GM10248 (cell line): ENCODE measurements around the gene SPAG16.

ENCODE experiments used
- CTCF ChIA-PET: fragments of 300-600 bp; sonication (Branson Sonifier 250); formaldehyde crosslinking; extraction: SDS; loops from one replicate; lab custom pipeline; 2021; ENCODE audit warnings: antibody characterized with exemption; lab: Yijun Ruan, JAX
- POLR2A ChIA-PET: fragments of 350-650 bp; sonication (Branson Sonifier 250); formaldehyde crosslinking; extraction: SDS; loops from one replicate; lab custom pipeline; 2020; ENCODE audit warnings: antibody characterized with exemption; lab: Yijun Ruan, JAX
- DNase-seq: peaks from one replicate; pipeline ENCODE4 v3.0.0; 2012; ENCODE audit errors: extremely low spot score
- TF ChIP-seq, protein P1 (sequence below): IDR thresholded peaks from 2 replicates; pipeline ENCODE4 v1.5.1; 2012; ENCODE audit warnings: mild to moderate bottlenecking, low read depth; ENCODE audit errors: extremely low read depth, missing control alignments, control extremely low read depth

Gene SPAG16

DNA sequence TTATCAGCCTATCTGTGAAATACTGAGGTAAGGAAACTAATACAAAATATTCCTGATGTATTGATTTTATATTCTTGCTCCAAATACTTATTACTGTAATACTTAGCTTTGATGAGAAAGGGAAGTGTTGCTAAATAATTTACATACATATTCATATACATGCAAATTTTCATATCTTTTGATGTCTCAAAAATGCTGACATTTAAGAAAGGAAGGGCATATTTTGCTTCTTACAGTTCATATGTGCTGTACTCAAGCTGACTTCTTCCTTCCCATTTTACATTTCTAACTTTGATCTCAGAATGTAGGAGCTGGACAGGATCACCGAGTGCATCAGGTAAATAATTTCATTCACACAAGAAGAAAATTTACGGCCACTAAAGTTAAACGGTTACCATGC, 727.4 kb downstream of the SPAG16 start:
- POLR2A ChIA-PET = no interaction called here
- TF ChIP-seq, protein P1, sequence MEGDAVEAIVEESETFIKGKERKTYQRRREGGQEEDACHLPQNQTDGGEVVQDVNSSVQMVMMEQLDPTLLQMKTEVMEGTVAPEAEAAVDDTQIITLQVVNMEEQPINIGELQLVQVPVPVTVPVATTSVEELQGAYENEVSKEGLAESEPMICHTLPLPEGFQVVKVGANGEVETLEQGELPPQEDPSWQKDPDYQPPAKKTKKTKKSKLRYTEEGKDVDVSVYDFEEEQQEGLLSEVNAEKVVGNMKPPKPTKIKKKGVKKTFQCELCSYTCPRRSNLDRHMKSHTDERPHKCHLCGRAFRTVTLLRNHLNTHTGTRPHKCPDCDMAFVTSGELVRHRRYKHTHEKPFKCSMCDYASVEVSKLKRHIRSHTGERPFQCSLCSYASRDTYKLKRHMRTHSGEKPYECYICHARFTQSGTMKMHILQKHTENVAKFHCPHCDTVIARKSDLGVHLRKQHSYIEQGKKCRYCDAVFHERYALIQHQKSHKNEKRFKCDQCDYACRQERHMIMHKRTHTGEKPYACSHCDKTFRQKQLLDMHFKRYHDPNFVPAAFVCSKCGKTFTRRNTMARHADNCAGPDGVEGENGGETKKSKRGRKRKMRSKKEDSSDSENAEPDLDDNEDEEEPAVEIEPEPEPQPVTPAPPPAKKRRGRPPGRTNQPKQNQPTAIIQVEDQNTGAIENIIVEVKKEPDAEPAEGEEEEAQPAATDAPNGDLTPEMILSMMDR = no peak
- CTCF ChIA-PET = no interaction called here
- DNase-seq = no peak

DNA sequence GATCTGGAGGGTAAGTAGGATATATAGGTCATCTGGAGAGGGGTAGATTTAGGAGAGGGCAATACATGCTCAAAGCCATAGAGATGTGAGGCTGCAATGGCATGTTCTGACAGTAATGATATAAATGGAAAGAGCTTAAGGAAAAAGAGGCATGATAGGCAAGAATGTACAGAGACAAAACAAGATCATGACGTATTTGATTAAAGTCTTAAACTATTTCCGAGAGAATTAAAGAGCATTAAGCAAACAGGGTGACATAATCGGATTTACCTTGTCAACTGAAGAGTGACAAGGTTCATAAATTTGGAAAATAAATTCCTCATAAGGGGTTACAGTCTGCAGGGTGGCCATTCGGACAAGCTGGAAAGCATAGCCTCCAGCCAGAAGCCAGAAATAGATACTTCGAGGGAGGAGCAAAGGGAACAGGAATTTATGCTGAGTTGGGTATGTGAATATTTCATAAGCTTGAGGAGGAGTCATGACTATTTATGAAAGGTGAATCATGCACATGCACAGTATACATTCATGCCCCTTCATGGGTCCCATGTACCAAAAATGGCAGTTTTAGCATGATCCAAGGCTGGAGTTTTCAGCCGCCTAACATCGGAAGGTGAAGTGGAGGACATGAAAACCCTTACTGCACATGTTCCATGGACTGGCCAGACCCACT, 730.4 kb downstream of the SPAG16 start:
- ChIA-PET CTCF (interaction anchor here (0.7 to 2.2 kb wide), 4 partner anchors 11 to 49 kb away, joined by 3 to 7 read pairs (median 3); no protein-coding TSS in a partner anchor), POLR2A (no interaction called here)
- DNase-seq = no peak
- TF ChIP-seq, protein P1 = no peak

DNA sequence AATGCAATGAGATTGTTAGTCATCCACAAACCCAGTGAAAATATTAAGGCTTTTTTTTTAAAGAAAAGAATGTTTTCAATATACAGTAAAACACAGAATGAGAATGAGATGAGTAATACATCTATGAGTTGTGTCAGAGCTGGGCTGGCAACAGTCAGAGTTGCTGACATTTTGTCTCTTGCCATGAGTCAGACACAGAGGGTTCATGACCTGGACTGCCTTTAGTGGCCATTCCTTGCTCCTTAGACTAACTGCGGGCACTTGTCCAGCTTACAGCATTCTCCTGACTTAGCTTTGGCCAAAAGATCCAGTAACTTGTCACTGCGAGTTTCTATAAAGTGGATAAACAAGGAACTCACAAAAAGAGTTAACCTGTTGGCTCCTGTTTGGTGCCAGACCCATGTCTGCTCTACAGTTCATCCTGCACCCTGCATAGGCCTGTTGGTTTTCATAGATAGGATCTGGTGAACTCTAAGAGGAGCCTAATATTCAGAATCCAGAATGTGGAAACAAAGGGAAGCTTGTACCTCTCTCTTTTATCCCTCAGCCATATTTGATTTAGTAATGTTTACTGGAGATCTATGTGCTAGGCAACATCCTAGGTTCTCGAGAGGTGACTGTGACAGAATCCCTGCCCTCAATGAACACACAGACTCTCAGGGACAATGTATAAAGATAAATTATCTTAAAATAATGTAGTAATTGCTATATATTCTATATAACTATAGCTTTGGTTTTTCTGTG, 735.1 kb downstream of the SPAG16 start:
- ChIA-PET POLR2A (no interaction called here), CTCF (interaction anchor here (1.0 kb wide), 1 partner anchor 47 kb away, joined by 3 read pairs; no protein-coding TSS in a partner anchor)
- DNase-seq = no peak
- TF ChIP-seq, protein P1 = no peak

DNA sequence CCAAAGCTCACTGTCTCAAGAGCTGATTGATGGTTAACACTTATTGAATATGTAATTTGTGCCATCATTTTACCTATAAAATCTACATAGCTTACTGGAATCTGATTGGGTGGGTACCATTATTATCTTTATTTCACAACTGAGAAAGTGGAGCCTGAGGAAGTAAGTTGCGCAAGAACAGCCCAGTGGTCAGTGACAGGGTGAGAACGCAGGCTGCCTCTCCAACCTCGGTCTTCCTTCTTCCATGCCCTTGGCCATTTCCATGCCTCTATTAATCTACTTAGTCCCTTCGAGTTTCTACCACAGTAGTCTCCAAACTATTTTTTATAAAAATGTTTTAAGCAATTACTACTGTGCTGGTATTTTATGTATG, 735.7 kb downstream of the SPAG16 start:
- ChIA-PET CTCF (interaction anchor here (1.0 kb wide), 1 partner anchor 47 kb away, joined by 3 read pairs; no protein-coding TSS in a partner anchor), POLR2A (no interaction called here)
- TF ChIP-seq, protein P1 = no peak
- DNase-seq = no peak

GRCh38 chr2:214029190-214029589, 744.9 kb downstream of the SPAG16 start:
- TF ChIP-seq, protein P1 = no peak
- ChIA-PET CTCF (no interaction called here), POLR2A (no interaction called here)
- no peak for DNase-seq

DNA sequence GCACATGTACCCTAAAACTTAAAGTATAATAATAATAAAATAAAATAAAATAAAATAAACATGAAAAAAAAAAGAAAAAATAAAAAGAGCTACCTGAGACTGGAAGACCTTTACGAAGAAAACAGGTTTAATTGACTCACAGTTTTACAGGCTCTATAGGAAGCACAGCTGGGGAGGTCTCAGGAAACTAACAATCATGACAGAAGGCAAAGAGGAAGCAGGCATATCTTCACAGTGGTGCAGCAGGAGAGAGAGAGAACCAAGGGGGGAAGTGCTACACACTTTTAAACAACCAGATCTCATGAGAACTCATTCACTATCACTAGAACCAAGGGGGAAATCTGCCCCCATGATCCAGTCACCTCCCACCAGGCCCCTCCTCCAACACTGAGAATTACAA, 747.3 kb downstream of the SPAG16 start:
- DNase-seq = no peak
- CTCF ChIA-PET = no interaction called here
- POLR2A ChIA-PET = no interaction called here
- TF ChIP-seq, protein P1 = no peak
